ENCODE data around the gene FAM78A. TPM values are rescaled to one million over a fixed set of nuclear protein-coding genes. Genes with fewer than 3 reads are reported as not detected.

FAM78A gene
- total and polyA plus RNA-seq, 5 donors from 2014 or later = 16.6 to 95.6 (median 17.7) TPM

- H3K36me3 ChIP-seq (ENCODE audit: control insufficient read depth, insufficient read depth, low read length) = peaks cover 35% of the 10 kb centered on the region
- H3K27ac ChIP-seq (ENCODE audit: insufficient read depth, low read length, poor library complexity, severe bottlenecking) = no peak overlapping the region
- H3K4me3 ChIP-seq (ENCODE audit: low read depth, low read length) = no peak overlapping the region
- ATAC-seq (ENCODE audit: low read depth in 2 of 2) (no peak), DNase-seq (no peak)
- Mint-ChIP-seq H3K27ac (no peak overlapping the region), H3K4me1 (peaks cover 4 to 31% (median 8%) of the 10 kb centered on the region in 4 donors), H3K27me3 (no peaks in the 10 kb centered on the region), H3K4me3 (no peak overlapping the region), H3K9me3 (no peaks in the 10 kb centered on the region), H3K36me3 (peaks cover 38% of the 10 kb centered on the region)
- H3K27me3 ChIP-seq (ENCODE audit: control insufficient read depth, insufficient read depth, low read length) = no peaks in the 10 kb centered on the region
- no peaks in the 10 kb centered on the region for H3K9me3 ChIP-seq (ENCODE audit: control insufficient read depth in 2 of 2, low read length in 2 of 2)
- H3K4me1 ChIP-seq (ENCODE audit: control insufficient read depth, insufficient read depth, low read length, poor library complexity, severe bottlenecking) = no peaks in the 10 kb centered on the region
Measured at GRCh38 chr9:131226226-131226625, 50.1 kb downstream of the FAM78A start.

- Mint-ChIP-seq H3K4me3 (no peak overlapping the region), H3K4me1 (peaks cover 4 to 33% (median 10%) of the 10 kb centered on the region in 4 donors), H3K27me3 (no peaks in the 10 kb centered on the region), H3K9me3 (no peaks in the 10 kb centered on the region), H3K36me3 (peaks cover 47% of the 10 kb centered on the region), H3K27ac (no peak overlapping the region)
- peaks cover 38% of the 10 kb centered on the region for H3K36me3 ChIP-seq (ENCODE audit: control insufficient read depth, insufficient read depth, low read length)
- H3K9me3 ChIP-seq (ENCODE audit: control insufficient read depth in 2 of 2, low read length in 2 of 2) = no peaks in the 10 kb centered on the region
- no peaks in the 10 kb centered on the region for H3K4me1 ChIP-seq (ENCODE audit: control insufficient read depth, insufficient read depth, low read length, poor library complexity, severe bottlenecking)
- no peak for ATAC-seq (ENCODE audit: low read depth in 2 of 2)
- no peak for DNase-seq
- H3K4me3 ChIP-seq (ENCODE audit: low read depth, low read length) = no peak overlapping the region
- no peak overlapping the region for H3K27ac ChIP-seq (ENCODE audit: insufficient read depth, low read length, poor library complexity, severe bottlenecking)
- H3K27me3 ChIP-seq (ENCODE audit: control insufficient read depth, insufficient read depth, low read length) = no peaks in the 10 kb centered on the region
Measured at GRCh38 chr9:131222460-131222859, 53.9 kb downstream of the FAM78A start.

GRCh38 chr9:131220485-131220884 is 55.8 kb downstream of the FAM78A start:
- H3K27me3 Mint-ChIP-seq = no peaks in the 10 kb centered on the region
- Histone ChIP-seq H3K9me3 (ENCODE audit: control insufficient read depth in 2 of 2, low read length in 2 of 2) (no peaks in the 10 kb centered on the region), H3K27me3 (ENCODE audit: control insufficient read depth, insufficient read depth, low read length) (no peaks in the 10 kb centered on the region), H3K4me1 (ENCODE audit: control insufficient read depth, insufficient read depth, low read length, poor library complexity, severe bottlenecking) (no peaks in the 10 kb centered on the region), H3K4me3 (ENCODE audit: low read depth, low read length) (no peak overlapping the region), H3K36me3 (ENCODE audit: control insufficient read depth, insufficient read depth, low read length) (peaks cover 43% of the 10 kb centered on the region), H3K27ac (ENCODE audit: insufficient read depth, low read length, poor library complexity, severe bottlenecking) (no peak overlapping the region)
- H3K4me1 Mint-ChIP-seq = peaks cover 3 to 25% (median 7%) of the 10 kb centered on the region in 4 donors
- H3K27ac Mint-ChIP-seq = no peak overlapping the region
- H3K4me3 Mint-ChIP-seq = no peak overlapping the region
- H3K36me3 Mint-ChIP-seq = peaks cover 43% of the 10 kb centered on the region
- ATAC-seq (ENCODE audit: low read depth in 2 of 2) (no peak), DNase-seq (no peak)
- no peaks in the 10 kb centered on the region for H3K9me3 Mint-ChIP-seq

- Mint-ChIP-seq H3K4me1 (peaks cover 0 to 22% (median 6%) of the 10 kb centered on the region in 4 donors), H3K36me3 (peaks cover 58% of the 10 kb centered on the region), H3K9me3 (no peaks in the 10 kb centered on the region), H3K27me3 (no peaks in the 10 kb centered on the region), H3K4me3 (no peak overlapping the region), H3K27ac (no peak overlapping the region)
- Histone ChIP-seq H3K4me1 (ENCODE audit: control insufficient read depth, insufficient read depth, low read length, poor library complexity, severe bottlenecking) (no peaks in the 10 kb centered on the region), H3K9me3 (ENCODE audit: control insufficient read depth in 2 of 2, low read length in 2 of 2) (no peaks in the 10 kb centered on the region), H3K4me3 (ENCODE audit: low read depth, low read length) (no peak overlapping the region), H3K27me3 (ENCODE audit: control insufficient read depth, insufficient read depth, low read length) (no peaks in the 10 kb centered on the region), H3K36me3 (ENCODE audit: control insufficient read depth, insufficient read depth, low read length) (peaks cover 37% of the 10 kb centered on the region), H3K27ac (ENCODE audit: insufficient read depth, low read length, poor library complexity, severe bottlenecking) (no peak overlapping the region)
- DNase-seq = no peak
- ATAC-seq (ENCODE audit: low read depth in 2 of 2) = no peak
Measured at GRCh38 chr9:131218370-131218769, 57.9 kb downstream of the FAM78A start.

GRCh38 chr9:131217331-131218031 is 58.8 kb downstream of the FAM78A start:
- Mint-ChIP-seq H3K4me3 (no peak overlapping the region), H3K9me3 (peaks cover 0 to 4% (median 0%) of the 10 kb centered on the region in 7 donors), H3K27me3 (no peaks in the 10 kb centered on the region), H3K4me1 (peaks cover 0 to 18% (median 6%) of the 10 kb centered on the region in 4 donors), H3K36me3 (peaks cover 61% of the 10 kb centered on the region), H3K27ac (peak overlapping the region in 2 of 3 donors; percentile 23 to 65)
- Histone ChIP-seq H3K4me1 (ENCODE audit: control insufficient read depth, insufficient read depth, low read length, poor library complexity, severe bottlenecking) (no peaks in the 10 kb centered on the region), H3K36me3 (ENCODE audit: control insufficient read depth, insufficient read depth, low read length) (peaks cover 39% of the 10 kb centered on the region), H3K4me3 (ENCODE audit: low read depth, low read length) (no peak overlapping the region), H3K27ac (ENCODE audit: insufficient read depth, low read length, poor library complexity, severe bottlenecking) (no peak overlapping the region), H3K27me3 (ENCODE audit: control insufficient read depth, insufficient read depth, low read length) (no peaks in the 10 kb centered on the region), H3K9me3 (ENCODE audit: control insufficient read depth in 2 of 2, low read length in 2 of 2) (peaks cover 0 to 3% of the 10 kb centered on the region in 2 experiments)
- DNase-seq (no peak), ATAC-seq (ENCODE audit: low read depth in 2 of 2) (no peak)

GRCh38 chr9:131216806-131217205 is 59.5 kb downstream of the FAM78A start:
- Mint-ChIP-seq H3K27me3 (no peaks in the 10 kb centered on the region), H3K9me3 (peaks cover 0 to 10% (median 4%) of the 10 kb centered on the region in 7 donors), H3K36me3 (peaks cover 62% of the 10 kb centered on the region), H3K27ac (peak overlapping the region in 2 of 3 donors; percentile 23 to 65), H3K4me1 (peaks cover 0 to 15% (median 6%) of the 10 kb centered on the region in 4 donors), H3K4me3 (no peak overlapping the region)
- Histone ChIP-seq H3K9me3 (ENCODE audit: control insufficient read depth in 2 of 2, low read length in 2 of 2) (peaks cover 0 to 10% of the 10 kb centered on the region in 2 experiments), H3K4me1 (ENCODE audit: control insufficient read depth, insufficient read depth, low read length, poor library complexity, severe bottlenecking) (no peaks in the 10 kb centered on the region), H3K27me3 (ENCODE audit: control insufficient read depth, insufficient read depth, low read length) (no peaks in the 10 kb centered on the region), H3K36me3 (ENCODE audit: control insufficient read depth, insufficient read depth, low read length) (peaks cover 36% of the 10 kb centered on the region), H3K4me3 (ENCODE audit: low read depth, low read length) (no peak overlapping the region), H3K27ac (ENCODE audit: insufficient read depth, low read length, poor library complexity, severe bottlenecking) (no peak overlapping the region)
- DNase-seq (no peak), ATAC-seq (ENCODE audit: low read depth in 2 of 2) (no peak)

GRCh38 chr9:131214876-131215275 is 61.4 kb downstream of the FAM78A start:
- Histone ChIP-seq H3K27me3 (ENCODE audit: control insufficient read depth, insufficient read depth, low read length) (no peaks in the 10 kb centered on the region), H3K27ac (ENCODE audit: insufficient read depth, low read length, poor library complexity, severe bottlenecking) (no peak overlapping the region), H3K4me3 (ENCODE audit: low read depth, low read length) (no peak overlapping the region), H3K36me3 (ENCODE audit: control insufficient read depth, insufficient read depth, low read length) (peaks cover 34% of the 10 kb centered on the region), H3K9me3 (ENCODE audit: control insufficient read depth in 2 of 2, low read length in 2 of 2) (peaks cover 8 to 16% of the 10 kb centered on the region in 2 experiments), H3K4me1 (ENCODE audit: control insufficient read depth, insufficient read depth, low read length, poor library complexity, severe bottlenecking) (no peaks in the 10 kb centered on the region)
- H3K4me1 Mint-ChIP-seq = peaks cover 0 to 9% (median 5%) of the 10 kb centered on the region in 4 donors
- H3K27ac Mint-ChIP-seq = peak overlapping the region in 1 of 3 donors; percentile 68
- DNase-seq = no peak
- no peaks in the 10 kb centered on the region for H3K27me3 Mint-ChIP-seq
- H3K9me3 Mint-ChIP-seq = peaks cover 0 to 23% (median 7%) of the 10 kb centered on the region in 7 donors
- no peak overlapping the region for H3K4me3 Mint-ChIP-seq
- H3K36me3 Mint-ChIP-seq = peaks cover 66% of the 10 kb centered on the region
- ATAC-seq (ENCODE audit: low read depth in 2 of 2) = no peak
